H9 (cell line): Measurements from ENCODE around the gene GADD45A. TPM values are rescaled to one million over a fixed set of nuclear protein-coding genes. Genes with fewer than 3 reads are reported as not detected.

ENCODE experiments used
- DNase-seq: peaks from one replicate; pipeline ENCODE4 v3.0.0-alpha.2; 2017
- H2AFZ ChIP-seq: one replicate; pipeline ENCODE4 v1.6.1; 2013; ENCODE audit warnings: mild to moderate bottlenecking, low read length, control low read depth, moderate library complexity
- H2AK5ac ChIP-seq: 2 replicates; pipeline ENCODE4 v1.6.1; 2013; ENCODE audit warnings: low read length, control low read depth, mixed read lengths; ENCODE audit not compliant: insufficient read length
- H2BK120ac ChIP-seq: one replicate; pipeline ENCODE4 v1.6.1; 2013; ENCODE audit warnings: low read depth, mild to moderate bottlenecking, low read length, control low read depth, inconsistent platforms; ENCODE audit not compliant: poor library complexity, severe bottlenecking
- H2BK12ac ChIP-seq: 2 replicates; pipeline ENCODE4 v1.6.1; 2013; ENCODE audit warnings: low read length, control low read depth, mixed read lengths, low read depth; ENCODE audit not compliant: insufficient read length
- H2BK15ac ChIP-seq: 2 replicates; pipeline ENCODE4 v1.6.1; 2013; ENCODE audit warnings: low read depth, low read length, control low read depth
- H2BK20ac ChIP-seq: one replicate; pipeline ENCODE4 v1.6.1; 2013; ENCODE audit warnings: low read depth, mild to moderate bottlenecking, low read length, control low read depth, inconsistent platforms; ENCODE audit not compliant: poor library complexity, severe bottlenecking
- H2BK5ac ChIP-seq: 2 replicates; pipeline ENCODE4 v1.6.1; 2013; ENCODE audit warnings: low read length, control low read depth, mixed read lengths; ENCODE audit not compliant: insufficient read length
- H3K14ac ChIP-seq: 2 replicates; pipeline ENCODE4 v1.6.1; 2013; ENCODE audit warnings: low read length, control low read depth; ENCODE audit not compliant: insufficient read depth
- H3K18ac ChIP-seq: 2 replicates; pipeline ENCODE4 v1.6.1; 2013; ENCODE audit warnings: low read depth, mild to moderate bottlenecking, mixed read lengths, low read length, control low read depth; ENCODE audit not compliant: insufficient read length
- H3K23ac ChIP-seq: 2 replicates; pipeline ENCODE4 v1.6.1; 2013; ENCODE audit warnings: low read length, control low read depth, mixed read lengths, low read depth; ENCODE audit not compliant: insufficient read length
- H3K23me2 ChIP-seq: 2 replicates; pipeline ENCODE4 v1.6.1; 2013; ENCODE audit warnings: low read depth, mild to moderate bottlenecking, mixed read lengths, low read length, control low read depth; ENCODE audit not compliant: insufficient read length, poor library complexity, severe bottlenecking
- H3K27ac ChIP-seq: 2 replicates; pipeline ENCODE4 v1.5.1; 2013; ENCODE audit warnings: low read length, control low read depth, mixed read lengths, low read depth; ENCODE audit not compliant: insufficient read length
- H3K27me3 ChIP-seq: 2 replicates; pipeline ENCODE4 v1.6.1; 2013; ENCODE audit warnings: low read length, control low read depth, inconsistent platforms; ENCODE audit not compliant: insufficient read depth
- H3K4ac ChIP-seq: 2 replicates; pipeline ENCODE4 v1.6.1; 2013; ENCODE audit warnings: low read depth, mild to moderate bottlenecking, control low read depth, inconsistent platforms, low read length, moderate library complexity
- H3K4me1 ChIP-seq: 2 replicates; pipeline ENCODE4 v1.6.1; 2013; ENCODE audit warnings: low read length, control low read depth, inconsistent platforms; ENCODE audit not compliant: insufficient read depth
- H3K4me2 ChIP-seq: 2 replicates; pipeline ENCODE4 v1.6.1; 2013; ENCODE audit warnings: low read length, control low read depth, mixed read lengths; ENCODE audit not compliant: insufficient read length, insufficient read depth
- H3K56ac ChIP-seq: 2 replicates; pipeline ENCODE4 v1.6.1; 2013; ENCODE audit warnings: low read depth, mild to moderate bottlenecking, mixed read lengths, low read length, control low read depth; ENCODE audit not compliant: insufficient read length
- H3K79me1 ChIP-seq: 2 replicates; pipeline ENCODE4 v1.6.1; 2013; ENCODE audit warnings: low read depth, mild to moderate bottlenecking, moderate library complexity, low read length, control low read depth, inconsistent platforms; ENCODE audit not compliant: insufficient read depth, poor library complexity, severe bottlenecking
- H3K79me2 ChIP-seq: 2 replicates; pipeline ENCODE4 v1.6.1; 2013; ENCODE audit warnings: low read length, control low read depth, inconsistent platforms; ENCODE audit not compliant: insufficient read depth
- H3K9ac ChIP-seq: 2 replicates; pipeline ENCODE4 v1.6.1; 2013; ENCODE audit warnings: low read length, control low read depth, mixed read lengths; ENCODE audit not compliant: insufficient read length; ENCODE audit errors: extremely low read depth
- H3K9me3 ChIP-seq: one replicate; pipeline ENCODE4 v1.6.1; 2013; ENCODE audit warnings: low read depth, low read length, inconsistent platforms; ENCODE audit not compliant: control insufficient read depth
- H3T11ph ChIP-seq: one replicate; pipeline ENCODE4 v1.6.1; 2013; ENCODE audit warnings: mild to moderate bottlenecking, low read length, control low read depth, inconsistent platforms
- H4K20me1 ChIP-seq: one replicate; pipeline ENCODE4 v1.6.1; 2013; ENCODE audit not compliant: control insufficient read depth, insufficient read length, insufficient read depth
- H4K5ac ChIP-seq: 2 replicates; pipeline ENCODE4 v1.6.1; 2013; ENCODE audit warnings: low read depth, mild to moderate bottlenecking, mixed read lengths, low read length, control low read depth; ENCODE audit not compliant: insufficient read length
- H4K8ac ChIP-seq: replicated peaks from 2 replicates; pipeline ENCODE4 v1.6.1; 2013; ENCODE audit warnings: low read length, control low read depth, mixed read lengths, low read depth; ENCODE audit not compliant: insufficient read length
- H4K91ac ChIP-seq: 2 replicates; pipeline ENCODE4 v1.6.1; 2013; ENCODE audit warnings: low read depth, mild to moderate bottlenecking, moderate library complexity, mixed read lengths, low read length, control low read depth; ENCODE audit not compliant: insufficient read length
- H3K27ac Mint-ChIP-seq, 3 experiments: 2 replicates in 2 of 3; 3 replicates in 1 of 3; pipeline ENCODE4 v1.8.0; 2020 to 2021; ENCODE audit warnings: mixed read lengths in 3 of 3, mild to moderate bottlenecking in 1 of 3, moderate library complexity in 1 of 3
- H3K27me3 Mint-ChIP-seq: 2 replicates; pipeline ENCODE4 v1.8.0; 2021; ENCODE audit warnings: low read depth, mild to moderate bottlenecking, moderate library complexity, mixed read lengths
- H3K36me3 Mint-ChIP-seq, 3 experiments: 2 replicates in 2 of 3; 3 replicates in 1 of 3; pipeline ENCODE4 v1.8.0; 2020 to 2021; ENCODE audit warnings: low read depth in 3 of 3, mixed read lengths in 3 of 3; ENCODE audit not compliant: insufficient read depth in 1 of 3
- H3K4me1 Mint-ChIP-seq, 2 experiments: 2 replicates each; pipeline ENCODE4 v1.8.0; 2020; ENCODE audit warnings: mixed read lengths in 2 of 2
- H3K4me3 Mint-ChIP-seq, 2 experiments: 2 replicates in 1 of 2; 3 replicates in 1 of 2; pipeline ENCODE4 v1.8.0; 2020 to 2021; ENCODE audit warnings: mild to moderate bottlenecking in 2 of 2, mixed read lengths in 2 of 2, moderate library complexity in 1 of 2
- H3K9me3 Mint-ChIP-seq, 2 experiments: 2 replicates in 1 of 2; 3 replicates in 1 of 2; pipeline ENCODE4 v1.8.0; 2020; ENCODE audit warnings: mild to moderate bottlenecking in 2 of 2, mixed read lengths in 2 of 2, moderate library complexity in 1 of 2
- WGBS: extraction: QIAGEN DNeasy Blood & Tissue Kit; methylation state at CpG from one replicate; pipeline ENCODE4 v1.1.7; 2013; ENCODE audit warnings: missing lambda C conversion rate, low lambda C conversion rate, mixed read lengths; ENCODE audit not compliant: insufficient read length; ENCODE audit errors: extremely low coverage; 5-methylcytosine and 5-hydroxymethylcytosine counted together
- total RNA-seq: library from RNA; stranded (reverse); gene quantifications from 2 replicates; pipeline ENCODE4 v1.2.1, GENCODE V29; 2021
- TF ChIP-seq, protein P1 (sequence below): fragments of 200-600 bp; sonication (generic); conservative IDR thresholded peaks from 3 replicates; pipeline ENCODE4 v1.8.0; 2021; ENCODE audit warnings: antibody characterized with exemption, mild to moderate bottlenecking

Gene GADD45A
- total RNA-seq, 1 experiment from 2014 or later: 22.8 TPM

DNA sequence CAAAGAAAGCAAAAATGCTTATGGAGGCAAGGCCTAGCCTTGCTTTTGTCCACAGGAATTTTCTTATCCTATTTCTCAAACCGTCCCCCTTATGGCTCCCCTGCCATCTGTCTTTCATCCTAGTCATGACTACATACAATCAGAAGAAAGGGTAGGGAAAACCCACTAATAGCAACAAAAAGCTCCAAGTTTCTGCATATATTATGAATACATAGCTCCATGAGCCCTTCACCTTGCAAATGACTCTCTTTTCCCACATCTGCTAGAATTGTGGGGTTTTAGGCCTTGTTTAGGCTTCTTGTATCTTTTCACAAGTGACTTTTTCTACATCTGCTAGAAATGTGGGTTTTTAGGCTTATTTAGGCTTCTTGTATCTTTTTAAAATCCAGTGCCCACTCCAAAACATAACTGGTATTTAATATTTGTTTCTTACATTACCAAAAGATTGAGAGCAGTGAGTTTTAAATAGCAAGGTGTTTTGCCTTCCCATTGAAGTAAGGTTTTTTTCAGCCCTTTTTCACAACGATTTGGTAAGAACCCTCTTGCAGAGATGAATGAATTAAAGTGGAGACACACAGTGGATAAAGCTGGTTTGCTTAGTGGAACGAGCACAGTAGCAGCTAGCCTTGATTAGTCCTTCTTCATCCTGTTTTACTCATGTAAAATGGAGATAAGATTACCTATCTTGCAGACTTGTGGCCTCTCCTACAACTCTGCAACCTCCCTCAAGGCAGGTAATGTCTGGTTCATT is 4.4 kb downstream of the GADD45A start:
- Histone ChIP-seq H4K91ac (no peak overlapping the region), H4K8ac (no peak overlapping the region), H3K27ac (no peak overlapping the region), H4K5ac (no peak overlapping the region), H2BK15ac (no peak overlapping the region), H3K14ac (no peak overlapping the region), H3K23me2 (peaks cover 5% of the 10 kb centered on the region), H3K79me1 (no peaks in the 10 kb centered on the region), H2BK12ac (no peak overlapping the region), H3K56ac (no peak overlapping the region), H2BK20ac (no peak overlapping the region), H3K9me3 (no peaks in the 10 kb centered on the region), H3T11ph (no peak overlapping the region), H3K4me2 (no peak overlapping the region), H3K4me1 (peaks cover 3% of the 10 kb centered on the region; the same call in 1 of the 2 replicates), H3K18ac (no peak overlapping the region), H3K27me3 (no peaks in the 10 kb centered on the region), H3K23ac (no peak overlapping the region), H3K9ac (no peak overlapping the region), H3K4ac (no peak overlapping the region), H2AK5ac (no peak overlapping the region), H2AFZ (no peak overlapping the region), H2BK120ac (no peak overlapping the region), H3K79me2 (no peaks in the 10 kb centered on the region), H4K20me1 (no peaks in the 10 kb centered on the region), H2BK5ac (no peak overlapping the region)
- Mint-ChIP-seq H3K27me3 (no peaks in the 10 kb centered on the region), H3K9me3 (no peaks in the 10 kb centered on the region; a peak in 1 of 5 replicates), H3K4me3 (no peak overlapping the region), H3K4me1 (peaks cover 21 to 25% of the 10 kb centered on the region in 2 experiments), H3K27ac (no peak overlapping the region), H3K36me3 (peaks cover 3 to 18% (median 11%) of the 10 kb centered on the region in 3 experiments)
- TF ChIP-seq, protein P1, sequence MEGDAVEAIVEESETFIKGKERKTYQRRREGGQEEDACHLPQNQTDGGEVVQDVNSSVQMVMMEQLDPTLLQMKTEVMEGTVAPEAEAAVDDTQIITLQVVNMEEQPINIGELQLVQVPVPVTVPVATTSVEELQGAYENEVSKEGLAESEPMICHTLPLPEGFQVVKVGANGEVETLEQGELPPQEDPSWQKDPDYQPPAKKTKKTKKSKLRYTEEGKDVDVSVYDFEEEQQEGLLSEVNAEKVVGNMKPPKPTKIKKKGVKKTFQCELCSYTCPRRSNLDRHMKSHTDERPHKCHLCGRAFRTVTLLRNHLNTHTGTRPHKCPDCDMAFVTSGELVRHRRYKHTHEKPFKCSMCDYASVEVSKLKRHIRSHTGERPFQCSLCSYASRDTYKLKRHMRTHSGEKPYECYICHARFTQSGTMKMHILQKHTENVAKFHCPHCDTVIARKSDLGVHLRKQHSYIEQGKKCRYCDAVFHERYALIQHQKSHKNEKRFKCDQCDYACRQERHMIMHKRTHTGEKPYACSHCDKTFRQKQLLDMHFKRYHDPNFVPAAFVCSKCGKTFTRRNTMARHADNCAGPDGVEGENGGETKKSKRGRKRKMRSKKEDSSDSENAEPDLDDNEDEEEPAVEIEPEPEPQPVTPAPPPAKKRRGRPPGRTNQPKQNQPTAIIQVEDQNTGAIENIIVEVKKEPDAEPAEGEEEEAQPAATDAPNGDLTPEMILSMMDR: no peak
- no peak for DNase-seq
- no CpG with 5 or more reads among the region's 3 CpGs for WGBS
